Measurements from ENCODE around the gene DAO. TPM values are rescaled to one million over a fixed set of nuclear protein-coding genes. Genes with fewer than 3 reads are reported as not detected.

Gene DAO
- total RNA-seq, 2 donors from 2014 or later: not detected

- peak overlapping the region; percentile 94 for H3K27ac Mint-ChIP-seq
- no peaks in the 10 kb centered on the region for H3K4me1 ChIP-seq (ENCODE audit: control insufficient read depth, insufficient read depth, low read length)
- no peaks in the 10 kb centered on the region for H3K27me3 ChIP-seq (ENCODE audit: control insufficient read depth, insufficient read depth, low read length, poor library complexity, severe bottlenecking)
- 49 to 69% methylated on average over 12 of the region's 14 CpGs for WGBS, 2 experiments (ENCODE audit: insufficient coverage in 1 of 2, insufficient read length in 1 of 2)
- peaks cover 41% of the 10 kb centered on the region for H3K36me3 Mint-ChIP-seq (ENCODE audit: low read depth)
- H3K4me1 Mint-ChIP-seq: peaks cover 16% of the 10 kb centered on the region
- peaks cover 51% of the 10 kb centered on the region for H3K36me3 ChIP-seq (ENCODE audit: control insufficient read depth, insufficient read depth, low read length)
- H3K4me3 ChIP-seq (ENCODE audit: low read length): no peak overlapping the region
- H3K9me3 Mint-ChIP-seq: no peaks in the 10 kb centered on the region
- peak; percentile 94 for DNase-seq
- no peak for TF ChIP-seq CTCF (conservative IDR thresholded peaks at IDR 0.05)
- H3K27me3 Mint-ChIP-seq (ENCODE audit: insufficient read depth): no peaks in the 10 kb centered on the region
- H3K9me3 ChIP-seq (ENCODE audit: control insufficient read depth, low read length): no peaks in the 10 kb centered on the region
- peak overlapping the region; percentile 65 for H3K27ac ChIP-seq (ENCODE audit: low read depth, low read length)
- no peak overlapping the region for H3K4me3 Mint-ChIP-seq
- no peak overlapping the region for H3K9ac ChIP-seq (ENCODE audit: extremely low read depth, low read length, poor library complexity, severe bottlenecking)
Observed at GRCh38 chr12:108838194-108839017, 41.5 kb upstream of the DAO start.

GRCh38 chr12:108839018-108839889 is 40.6 kb upstream of the DAO start:
- H3K4me3 Mint-ChIP-seq: no peak overlapping the region

More at GRCh38 chr12:108839018-108839889, 40.6 kb upstream of the DAO start:
- no peaks in the 10 kb centered on the region for H3K27me3 Mint-ChIP-seq (ENCODE audit: insufficient read depth)
- peaks cover 49% of the 10 kb centered on the region for H3K36me3 ChIP-seq (ENCODE audit: control insufficient read depth, insufficient read depth, low read length)
- peaks cover 16% of the 10 kb centered on the region for H3K4me1 Mint-ChIP-seq
- H3K27ac ChIP-seq (ENCODE audit: low read depth, low read length): peak overlapping the region; percentile 24
- no peak overlapping the region for H3K9ac ChIP-seq (ENCODE audit: extremely low read depth, low read length, poor library complexity, severe bottlenecking)
- H3K36me3 Mint-ChIP-seq (ENCODE audit: low read depth): peaks cover 46% of the 10 kb centered on the region
- H3K27me3 ChIP-seq (ENCODE audit: control insufficient read depth, insufficient read depth, low read length, poor library complexity, severe bottlenecking): no peaks in the 10 kb centered on the region
- no peaks in the 10 kb centered on the region for H3K9me3 ChIP-seq (ENCODE audit: control insufficient read depth, low read length)
- DNase-seq: no peak
- H3K9me3 Mint-ChIP-seq: no peaks in the 10 kb centered on the region
- H3K27ac Mint-ChIP-seq: peak overlapping the region; percentile 94
- 94% methylated on average over 6 of the region's 6 CpGs; no CpG with 5 or more reads in 1 of the 2 experiments for WGBS, 2 experiments (ENCODE audit: insufficient coverage in 1 of 2, insufficient read length in 1 of 2)
- no peak overlapping the region for H3K4me3 ChIP-seq (ENCODE audit: low read length)
- TF ChIP-seq CTCF (conservative IDR thresholded peaks at IDR 0.05): no peak
- no peaks in the 10 kb centered on the region for H3K4me1 ChIP-seq (ENCODE audit: control insufficient read depth, insufficient read depth, low read length)
